T-helper 2 cell treated with Interferon-gamma antibody and Interleukin-4, amounts not matched to agents 5 μg/mL and 100 μg/mL, for 36 hours (primary cell): ENCODE measurements around the gene RNU6-7.

ENCODE experiments used
- DNase-seq: peaks from one replicate; pipeline ENCODE4 v3.0.0; 2021; ENCODE audit warnings: low spot score
- H3K27ac Mint-ChIP-seq: one replicate; pipeline ENCODE4 v1.8.0; 2021; ENCODE audit warnings: mild to moderate bottlenecking, mixed read lengths
- H3K27me3 Mint-ChIP-seq: one replicate; pipeline ENCODE4 v1.8.0; 2021; ENCODE audit warnings: low read depth, mixed read lengths
- H3K36me3 Mint-ChIP-seq: one replicate; pipeline ENCODE4 v1.8.0; 2021; ENCODE audit warnings: low read depth, mixed read lengths
- H3K4me1 Mint-ChIP-seq: one replicate; pipeline ENCODE4 v1.8.0; 2021; ENCODE audit warnings: low read depth, mixed read lengths
- H3K4me3 Mint-ChIP-seq: one replicate; pipeline ENCODE4 v1.8.0; 2022; ENCODE audit warnings: mild to moderate bottlenecking, moderate library complexity, mixed read lengths
- H3K9me3 Mint-ChIP-seq: one replicate; pipeline ENCODE4 v1.8.0; 2021; ENCODE audit warnings: mixed read lengths

The RNU6-7 gene

DNA sequence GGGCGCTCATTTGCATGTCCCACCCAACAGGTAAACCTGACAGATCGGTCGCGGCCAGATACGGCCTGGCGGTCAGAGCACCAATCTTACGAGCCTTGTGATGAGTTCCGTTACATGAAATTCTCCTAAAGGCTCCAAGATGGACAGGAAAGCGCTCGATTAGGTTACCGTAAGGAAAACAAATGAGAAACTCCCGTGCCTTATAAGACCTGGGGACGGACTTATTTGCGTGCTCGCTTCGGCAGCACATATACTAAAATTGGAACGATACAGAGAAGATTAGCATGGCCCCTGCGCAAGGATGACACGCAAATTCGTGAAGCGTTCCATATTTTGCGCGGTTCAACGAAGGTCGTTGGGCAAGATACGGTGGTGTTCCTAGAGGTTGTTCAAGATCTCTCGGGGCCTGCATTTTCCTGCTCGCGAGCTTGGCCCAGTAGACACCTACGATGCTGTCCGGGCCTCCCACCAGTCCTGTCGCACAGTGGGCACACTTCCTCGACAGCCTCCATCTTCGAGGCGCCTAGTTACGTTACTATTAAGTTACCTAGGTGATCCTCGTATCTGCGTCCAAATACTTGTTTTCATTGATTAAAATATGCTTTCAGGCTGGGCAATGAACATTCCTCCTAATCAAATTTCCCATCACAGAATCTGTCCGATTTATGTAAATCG is at the start of gene RNU6-7:
Gene RNU6-7, plus strand, starts transcription at position 230 of the 675 bp plus-strand sequence.
- H3K4me1 Mint-ChIP-seq: peaks cover 41% of the 10 kb centered on the region
- no peaks in the 10 kb centered on the region for H3K36me3 Mint-ChIP-seq
- peak; percentile 16 for DNase-seq
- H3K4me3 Mint-ChIP-seq: peak within 1 kb of the TSS; percentile 85
- peak within 1 kb of the TSS; percentile 97 for H3K27ac Mint-ChIP-seq
- H3K9me3 Mint-ChIP-seq: no peaks in the 10 kb centered on the region
- H3K27me3 Mint-ChIP-seq: peaks cover 19% of the 10 kb centered on the region

DNA sequence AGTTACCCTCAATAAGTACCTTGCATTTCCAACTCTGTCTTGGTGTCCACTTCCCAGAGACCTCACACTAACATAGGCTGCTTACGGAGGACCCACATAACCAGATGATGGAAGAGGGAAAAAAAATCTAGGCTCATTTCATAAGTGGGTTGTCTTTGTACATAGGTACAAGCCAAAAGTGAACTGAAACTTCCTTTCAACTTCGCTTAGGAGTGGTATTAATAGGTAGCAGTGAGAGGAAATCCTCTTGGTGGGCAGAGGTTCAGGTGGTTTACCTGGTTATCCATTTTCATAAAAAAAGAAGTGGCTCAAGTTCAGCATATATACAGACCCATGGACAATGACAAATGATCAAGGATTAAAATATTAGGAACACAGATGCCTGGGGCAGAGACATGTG is 35.8 kb upstream of the RNU6-7 start:
- Mint-ChIP-seq H3K36me3 (no peaks in the 10 kb centered on the region), H3K27me3 (no peaks in the 10 kb centered on the region), H3K4me1 (peaks cover 1% of the 10 kb centered on the region), H3K27ac (no peak overlapping the region), H3K4me3 (no peak overlapping the region), H3K9me3 (no peaks in the 10 kb centered on the region)
- no peak for DNase-seq

DNA sequence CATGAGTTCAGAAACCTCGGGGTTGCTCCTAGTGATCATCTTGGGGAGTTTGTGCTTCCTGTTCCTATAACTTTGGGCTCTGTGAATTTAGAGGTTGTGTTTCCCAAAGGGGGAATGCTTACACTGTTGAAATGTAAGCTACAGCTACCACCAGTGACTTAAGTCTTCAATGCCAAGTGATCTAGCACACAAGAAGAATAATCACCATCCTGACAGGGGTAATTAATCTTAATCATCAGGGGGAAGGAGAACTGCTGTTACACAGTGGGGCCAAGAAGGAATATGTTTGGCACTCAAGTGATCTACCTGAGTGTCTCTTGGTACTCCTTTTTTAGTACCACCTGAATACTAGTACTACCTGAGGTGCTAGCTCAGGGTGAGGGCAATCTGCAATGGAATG is 34.9 kb upstream of the RNU6-7 start:
- no peak overlapping the region for H3K27ac Mint-ChIP-seq
- H3K4me1 Mint-ChIP-seq: peaks cover 1% of the 10 kb centered on the region
- no peaks in the 10 kb centered on the region for H3K36me3 Mint-ChIP-seq
- peaks cover 2% of the 10 kb centered on the region for H3K27me3 Mint-ChIP-seq
- DNase-seq: no peak
- H3K9me3 Mint-ChIP-seq: no peaks in the 10 kb centered on the region
- H3K4me3 Mint-ChIP-seq: no peak overlapping the region

DNA sequence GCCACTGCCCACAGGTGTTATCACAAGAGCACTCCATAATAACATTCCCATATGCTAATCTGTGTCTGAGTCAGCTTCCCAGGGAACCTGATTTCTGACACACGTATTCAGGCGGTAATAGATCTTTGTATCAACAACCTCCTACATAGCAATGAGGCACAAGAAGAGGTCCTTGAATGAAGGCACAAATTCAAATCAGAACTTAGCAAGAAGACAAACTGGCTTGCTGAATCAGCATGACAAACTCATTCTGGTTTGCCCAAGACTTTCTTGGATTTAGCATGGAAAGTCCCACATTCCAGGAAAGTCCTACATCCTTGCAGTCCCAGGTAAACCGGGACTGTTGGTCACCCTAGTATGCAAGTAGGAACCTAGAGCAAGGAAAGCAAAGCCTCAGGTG is 33.9 kb upstream of the RNU6-7 start:
- Mint-ChIP-seq H3K4me1 (peaks cover 1% of the 10 kb centered on the region), H3K27ac (no peak overlapping the region), H3K27me3 (peaks cover 4% of the 10 kb centered on the region), H3K36me3 (no peaks in the 10 kb centered on the region), H3K9me3 (no peaks in the 10 kb centered on the region), H3K4me3 (no peak overlapping the region)
- DNase-seq: no peak

DNA sequence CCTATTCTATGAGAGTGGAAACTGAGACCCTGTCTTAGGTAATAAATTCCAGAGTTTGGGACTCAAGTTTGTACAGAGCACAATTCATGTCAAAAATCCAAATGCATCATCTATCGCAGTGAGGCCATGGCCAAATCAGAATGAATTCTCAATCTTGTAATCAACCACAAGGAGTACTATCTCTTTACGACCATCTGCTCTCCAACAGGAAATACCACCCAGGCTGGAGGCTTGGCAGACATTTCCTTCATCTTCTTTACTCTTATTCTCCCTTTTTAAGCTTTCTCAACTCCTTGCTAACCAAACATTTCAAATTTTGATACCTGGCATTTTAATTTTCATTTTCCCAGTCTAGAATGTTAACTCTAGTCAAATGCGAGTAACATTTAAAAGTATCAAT is 32.7 kb upstream of the RNU6-7 start:
- Mint-ChIP-seq H3K9me3 (no peaks in the 10 kb centered on the region), H3K27me3 (peaks cover 4% of the 10 kb centered on the region), H3K4me1 (peaks cover 1% of the 10 kb centered on the region), H3K4me3 (no peak overlapping the region), H3K36me3 (no peaks in the 10 kb centered on the region), H3K27ac (no peak overlapping the region)
- no peak for DNase-seq

DNA sequence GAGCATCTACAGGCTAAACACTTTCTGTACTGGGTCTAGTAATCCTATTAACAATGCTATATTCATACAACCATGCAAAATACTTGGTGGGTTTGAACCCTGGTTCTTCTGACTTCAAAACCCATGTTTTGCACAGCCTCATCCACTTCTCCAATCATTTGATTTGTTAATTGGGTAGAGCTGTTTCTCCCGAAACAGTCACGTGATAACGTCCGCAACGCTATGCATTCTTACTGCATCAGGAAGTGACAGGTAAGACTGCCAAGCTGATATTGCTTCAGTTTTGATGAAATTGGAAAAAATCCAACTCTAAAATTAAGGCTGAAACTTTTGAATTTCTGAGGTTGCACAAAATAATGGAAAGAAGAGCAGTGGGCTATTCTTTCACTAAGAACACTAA is 30.4 kb upstream of the RNU6-7 start:
- Mint-ChIP-seq H3K4me1 (peaks cover 1% of the 10 kb centered on the region), H3K9me3 (no peaks in the 10 kb centered on the region), H3K27me3 (peaks cover 4% of the 10 kb centered on the region), H3K36me3 (no peaks in the 10 kb centered on the region), H3K27ac (no peak overlapping the region), H3K4me3 (no peak overlapping the region)
- no peak for DNase-seq

DNA sequence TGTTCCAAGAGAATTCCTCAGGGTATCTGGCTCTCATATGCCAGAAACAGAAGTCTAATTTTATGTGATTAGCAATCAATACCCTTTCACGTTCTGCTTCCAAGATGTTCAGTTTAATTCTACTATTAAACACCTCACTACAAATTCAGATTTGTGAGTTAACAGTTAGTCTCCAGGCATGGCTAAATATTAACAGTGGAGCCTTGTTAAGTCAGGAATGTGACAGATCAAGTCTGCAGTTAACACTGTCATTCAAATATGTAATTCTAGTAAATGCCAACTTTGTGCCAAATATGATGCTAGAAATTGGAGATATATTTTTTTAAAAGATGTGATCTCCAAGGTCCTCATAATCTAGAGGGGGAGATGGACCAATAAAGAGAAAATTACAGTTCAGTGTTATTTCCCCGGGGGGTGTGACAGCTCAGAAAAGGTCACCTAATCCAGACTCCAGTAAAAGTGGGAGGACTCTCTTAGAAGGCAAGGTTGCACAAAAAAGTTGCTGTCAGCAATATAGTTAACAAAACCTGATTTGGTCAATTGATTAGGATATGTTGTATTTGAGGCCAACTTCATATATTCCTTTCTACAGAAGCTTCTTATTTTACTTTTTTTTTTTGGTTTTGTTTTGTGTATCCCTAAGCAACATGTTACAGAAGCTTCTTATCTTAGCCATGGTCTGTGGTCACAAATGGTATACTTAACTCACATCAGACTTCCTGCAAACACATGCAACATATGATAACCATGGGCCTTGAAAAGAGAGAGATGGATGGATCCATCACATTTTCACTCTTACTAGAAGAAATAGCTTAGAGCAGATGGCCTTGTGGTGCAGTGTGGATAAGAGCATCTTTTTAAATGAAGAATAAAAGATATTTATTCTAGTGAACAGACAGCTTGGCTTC is 18.4 kb upstream of the RNU6-7 start:
- H3K4me1 Mint-ChIP-seq: peaks cover 7% of the 10 kb centered on the region
- H3K4me3 Mint-ChIP-seq: no peak overlapping the region
- peaks cover 20% of the 10 kb centered on the region for H3K9me3 Mint-ChIP-seq
- H3K27ac Mint-ChIP-seq: no peak overlapping the region
- H3K36me3 Mint-ChIP-seq: no peaks in the 10 kb centered on the region
- DNase-seq: no peak
- peaks cover 7% of the 10 kb centered on the region for H3K27me3 Mint-ChIP-seq

DNA sequence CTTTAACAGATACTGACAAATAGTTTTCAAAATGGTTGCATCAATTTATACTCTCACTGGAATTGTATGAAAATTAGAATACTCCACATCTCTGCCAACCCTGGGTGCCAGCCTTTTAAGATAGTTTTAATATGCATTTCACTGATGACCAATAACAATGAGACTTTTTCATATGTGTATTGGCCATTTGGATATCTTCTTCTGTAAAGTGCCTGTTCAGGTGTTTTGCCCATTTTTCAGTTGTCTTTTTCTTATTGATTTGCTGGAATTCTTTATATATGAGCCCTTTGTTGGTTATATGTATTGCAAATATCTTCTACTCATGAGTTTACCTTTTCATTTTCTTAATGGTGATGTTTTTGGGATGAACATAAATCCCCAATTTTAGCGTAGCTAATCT is 16.7 kb upstream of the RNU6-7 start:
- DNase-seq: no peak
- Mint-ChIP-seq H3K4me3 (no peak overlapping the region), H3K27ac (no peak overlapping the region), H3K4me1 (peaks cover 9% of the 10 kb centered on the region), H3K9me3 (peaks cover 20% of the 10 kb centered on the region), H3K36me3 (no peaks in the 10 kb centered on the region), H3K27me3 (peaks cover 7% of the 10 kb centered on the region)

DNA sequence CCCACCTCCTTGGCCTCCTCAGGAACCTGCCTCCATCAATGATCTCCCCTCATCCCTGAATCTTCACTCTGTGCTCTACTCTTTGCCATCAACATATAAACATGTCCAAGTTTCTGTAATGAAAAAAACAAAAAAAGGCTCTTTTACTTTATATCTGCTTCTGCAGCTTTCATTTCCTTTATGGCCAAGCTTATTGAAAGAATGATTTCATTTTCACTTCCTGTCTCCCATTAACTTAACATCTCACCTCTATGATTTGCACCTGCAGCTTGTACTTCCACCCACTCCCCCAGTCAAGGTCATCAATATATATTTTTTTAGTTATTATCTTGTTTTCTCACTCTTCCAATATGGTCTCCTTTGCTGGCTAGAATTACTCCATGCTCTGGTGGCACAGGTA is 15.6 kb upstream of the RNU6-7 start:
- Mint-ChIP-seq H3K36me3 (no peaks in the 10 kb centered on the region), H3K4me3 (no peak overlapping the region), H3K27ac (no peak overlapping the region)

DNA sequence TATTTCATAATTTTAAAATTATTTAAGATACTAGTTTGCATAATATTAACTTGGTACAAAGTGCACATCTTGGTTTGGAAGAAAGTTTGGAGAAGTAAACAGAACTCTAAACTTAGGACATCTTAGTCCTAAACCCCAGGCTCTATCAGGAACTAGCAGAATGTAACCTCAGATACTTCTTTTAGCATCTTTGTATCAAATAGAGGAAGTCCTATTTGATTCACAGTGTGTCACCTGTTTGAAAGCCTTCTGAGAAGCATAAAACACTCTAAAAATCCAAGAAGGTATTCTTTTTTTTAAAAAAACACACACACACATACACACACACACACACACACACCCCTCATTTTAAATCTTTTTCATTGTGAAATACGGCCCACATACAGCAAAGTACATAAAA is 12.0 kb upstream of the RNU6-7 start:
- Mint-ChIP-seq H3K4me3 (no peak overlapping the region), H3K9me3 (peaks cover 11% of the 10 kb centered on the region), H3K4me1 (peaks cover 7% of the 10 kb centered on the region), H3K27me3 (no peaks in the 10 kb centered on the region), H3K27ac (no peak overlapping the region), H3K36me3 (no peaks in the 10 kb centered on the region)
- no peak for DNase-seq

More for the DNA sequence above, 15.6 kb upstream of the RNU6-7 start:
- no peak for DNase-seq
- no peaks in the 10 kb centered on the region for H3K27me3 Mint-ChIP-seq
- peaks cover 9% of the 10 kb centered on the region for H3K4me1 Mint-ChIP-seq
- peaks cover 20% of the 10 kb centered on the region for H3K9me3 Mint-ChIP-seq

DNA sequence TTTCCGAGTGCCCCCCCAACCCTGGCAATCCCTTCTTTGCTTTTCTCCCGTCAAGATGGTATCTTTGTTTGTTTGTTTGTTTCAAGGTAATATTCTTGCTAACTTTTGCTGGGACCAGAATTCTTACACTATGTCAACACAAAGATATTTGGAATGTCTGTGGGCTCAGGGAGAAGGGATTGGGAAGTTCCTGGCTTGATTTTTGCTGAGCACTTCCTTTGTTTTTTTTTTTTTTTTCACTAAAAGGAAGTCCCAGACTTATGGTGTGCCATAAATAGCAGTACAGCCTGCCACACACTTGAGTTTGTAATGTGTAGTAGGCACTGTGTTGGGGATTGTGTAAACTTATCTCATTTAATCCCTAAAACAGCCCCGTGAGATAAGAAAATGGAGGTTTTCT is 11.2 kb upstream of the RNU6-7 start:
- Mint-ChIP-seq H3K27ac (no peak overlapping the region), H3K27me3 (no peaks in the 10 kb centered on the region), H3K36me3 (no peaks in the 10 kb centered on the region), H3K4me1 (peaks cover 7% of the 10 kb centered on the region), H3K9me3 (peaks cover 4% of the 10 kb centered on the region), H3K4me3 (no peak overlapping the region)
- no peak for DNase-seq

DNA sequence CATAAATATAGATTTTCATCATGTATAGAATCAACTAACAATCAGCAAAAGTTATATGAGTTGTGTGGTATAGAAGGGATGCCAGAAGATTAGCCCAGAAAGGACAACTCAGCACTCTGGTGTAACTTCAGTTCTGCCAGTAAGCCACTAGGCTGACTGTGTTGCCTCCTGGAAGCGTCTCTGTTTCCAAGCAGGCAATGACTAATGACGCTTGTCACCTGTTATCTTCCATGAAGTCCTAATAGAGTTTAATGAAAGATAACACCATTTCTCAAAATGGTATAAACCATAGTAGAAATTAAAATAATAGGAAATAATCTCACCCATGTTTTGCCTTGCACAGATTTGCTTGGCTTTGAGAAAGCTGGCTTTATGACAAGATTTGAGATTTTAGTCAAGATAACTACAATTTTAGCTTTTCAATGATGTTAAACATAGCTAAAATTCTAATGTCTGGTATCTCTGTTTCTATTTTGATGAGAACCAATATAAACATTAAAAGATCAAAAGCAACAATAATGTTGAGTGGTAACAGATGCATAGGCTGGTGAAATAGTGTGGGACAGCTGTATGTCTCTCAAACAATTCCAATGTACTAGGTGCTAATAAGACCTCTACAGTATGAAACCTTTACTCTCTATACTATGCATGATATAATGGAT is 9.0 kb upstream of the RNU6-7 start:
- H3K27ac Mint-ChIP-seq: no peak overlapping the region

DNA sequence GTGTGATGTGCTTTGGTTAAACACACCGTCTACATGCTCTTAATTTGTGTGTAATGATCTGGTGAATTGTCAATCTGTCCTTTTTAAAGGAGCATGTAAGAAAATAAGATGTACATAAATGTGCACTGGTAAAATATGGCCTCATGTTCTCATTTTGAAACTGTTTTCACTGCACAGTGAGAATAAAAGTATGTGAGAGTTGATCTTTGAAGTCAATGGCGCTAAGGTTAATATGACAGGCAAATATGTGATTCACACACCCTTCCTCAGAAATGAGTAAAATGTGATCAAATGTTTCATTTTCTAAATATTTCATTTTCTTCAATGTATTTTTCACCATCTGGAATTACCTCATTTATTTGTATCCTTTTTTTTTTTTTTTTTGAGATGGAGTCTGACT is 8.3 kb upstream of the RNU6-7 start:
- no peaks in the 10 kb centered on the region for H3K9me3 Mint-ChIP-seq
- no peak overlapping the region for H3K27ac Mint-ChIP-seq
- peaks cover 4% of the 10 kb centered on the region for H3K27me3 Mint-ChIP-seq
- no peaks in the 10 kb centered on the region for H3K36me3 Mint-ChIP-seq
- no peak for DNase-seq
- H3K4me3 Mint-ChIP-seq: no peak overlapping the region
- peaks cover 7% of the 10 kb centered on the region for H3K4me1 Mint-ChIP-seq

More for the DNA sequence above, 9.0 kb upstream of the RNU6-7 start:
- Mint-ChIP-seq H3K4me1 (peaks cover 7% of the 10 kb centered on the region), H3K27me3 (peaks cover 4% of the 10 kb centered on the region), H3K4me3 (no peak overlapping the region), H3K9me3 (no peaks in the 10 kb centered on the region), H3K36me3 (no peaks in the 10 kb centered on the region)
- no peak for DNase-seq

DNA sequence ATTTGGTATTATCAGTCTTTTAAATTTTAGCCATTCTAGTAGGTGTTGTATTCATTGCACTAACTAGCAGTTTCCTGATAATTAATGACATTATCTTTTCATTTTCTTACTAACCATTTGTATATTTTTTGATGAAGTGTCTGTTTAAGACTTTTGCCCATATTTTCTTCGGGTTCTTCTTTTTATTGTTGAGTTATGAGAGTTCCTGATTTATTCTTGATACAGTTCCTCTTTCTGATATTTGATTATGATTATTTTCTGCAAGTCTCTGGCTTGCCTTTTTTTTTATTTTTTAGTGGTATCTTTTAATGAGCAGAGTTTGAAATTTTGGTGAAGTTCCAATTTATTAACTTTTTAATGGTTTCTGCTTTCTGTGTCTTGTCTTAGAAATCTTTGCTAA is 6.2 kb upstream of the RNU6-7 start:
- H3K27ac Mint-ChIP-seq: no peak overlapping the region
- no peaks in the 10 kb centered on the region for H3K9me3 Mint-ChIP-seq
- H3K27me3 Mint-ChIP-seq: peaks cover 4% of the 10 kb centered on the region

More for the DNA sequence above, 6.2 kb upstream of the RNU6-7 start:
- Mint-ChIP-seq H3K4me3 (no peak overlapping the region), H3K4me1 (peaks cover 8% of the 10 kb centered on the region), H3K36me3 (no peaks in the 10 kb centered on the region)
- no peak for DNase-seq
